ENCODE measurements around the gene MAP2. TPM values are rescaled to one million over a fixed set of nuclear protein-coding genes. Genes with fewer than 3 reads are reported as not detected.

Gene MAP2
- total and polyA plus RNA-seq, 4 experiments from 2014 or later: 0.20 to 0.47 (median 0.41) TPM; not detected in 1

GRCh38 chr2:209772290-209772685 lies 348.4 kb downstream of the MAP2 start:
- H3K36me3 Mint-ChIP-seq: no peaks in the 10 kb centered on the region
- peaks cover 21 to 23% of the 10 kb centered on the region in 2 donors for H3K27me3 Mint-ChIP-seq
- ChIA-PET POLR2A (ENCODE audit: partially characterized antibody) (no interaction called here), CTCF (ENCODE audit: partially characterized antibody) (no interaction called here)
- no peaks in the 10 kb centered on the region for H3K36me3 ChIP-seq (ENCODE audit: insufficient read depth, low read length)
- DNase-seq: no peak
- H3K27ac ChIP-seq (ENCODE audit: low read depth, low read length): no peak overlapping the region
- no peak overlapping the region for H3K4me3 ChIP-seq (ENCODE audit: low read length in 2 of 2)
- H3K27me3 ChIP-seq (ENCODE audit: insufficient read depth, low read length): no peaks in the 10 kb centered on the region
- H3K4me3 Mint-ChIP-seq: no peak overlapping the region
- peaks cover 0 to 4% (median 4%) of the 10 kb centered on the region in 4 donors for H3K4me1 Mint-ChIP-seq
- H3K9me3 Mint-ChIP-seq: peaks cover 0 to 5% (median under 1%) of the 10 kb centered on the region in 8 donors
- no peaks in the 10 kb centered on the region for H3K4me1 ChIP-seq (ENCODE audit: insufficient read depth, low read length)
- no peaks in the 10 kb centered on the region for H3K9me3 ChIP-seq (ENCODE audit: control insufficient read depth in 1 of 2, low read length in 2 of 2)
- intact Hi-C loops (cut with micrococcal nuclease): no loop called here
- H3K27ac Mint-ChIP-seq: no peak overlapping the region

- Histone ChIP-seq H3K9me3 (ENCODE audit: control insufficient read depth in 1 of 2, low read length in 2 of 2) (no peaks in the 10 kb centered on the region), H3K4me3 (ENCODE audit: low read length in 2 of 2) (no peak overlapping the region), H3K27ac (ENCODE audit: low read depth, low read length) (no peak overlapping the region), H3K27me3 (ENCODE audit: insufficient read depth, low read length) (no peaks in the 10 kb centered on the region), H3K36me3 (ENCODE audit: insufficient read depth, low read length) (no peaks in the 10 kb centered on the region), H3K4me1 (ENCODE audit: insufficient read depth, low read length) (no peaks in the 10 kb centered on the region)
- intact Hi-C loops (cut with micrococcal nuclease): no loop called here
- H3K4me3 Mint-ChIP-seq: no peak overlapping the region
- peaks cover 0 to 4% (median 4%) of the 10 kb centered on the region in 4 donors for H3K4me1 Mint-ChIP-seq
- no peak overlapping the region for H3K27ac Mint-ChIP-seq
- POLR2A ChIA-PET (ENCODE audit: partially characterized antibody): no interaction called here
- H3K27me3 Mint-ChIP-seq: peaks cover 21 to 24% of the 10 kb centered on the region in 2 donors
- no peaks in the 10 kb centered on the region for H3K36me3 Mint-ChIP-seq
- CTCF ChIA-PET (ENCODE audit: partially characterized antibody): no interaction called here
- H3K9me3 Mint-ChIP-seq: peaks cover 0 to 5% (median under 1%) of the 10 kb centered on the region in 8 donors
- DNase-seq: no peak
Measured at GRCh38 chr2:209773377-209773776, 349.5 kb downstream of the MAP2 start.

All from CD4-positive, alpha-beta memory T cell (primary cell).